ENCODE data around the gene INS. TPM values are rescaled to one million over a fixed set of nuclear protein-coding genes. Genes with fewer than 3 reads are reported as not detected.

Gene INS
- total and polyA plus RNA-seq, 11 donors, result 0.67 to 1.8 TPM; not detected in 9

- Histone ChIP-seq H3K4me1 (no peaks in the 10 kb centered on the region), H3K27me3 (peaks cover 0 to 14% (median 0%) of the 10 kb centered on the region in 9 donors), H3K27ac (no peak overlapping the region), H3K4me3 (no peak overlapping the region), H3K9me3 (no peaks in the 10 kb centered on the region), H3K36me3 (no peaks in the 10 kb centered on the region)
- no peak for TF ChIP-seq POLR2A (IDR thresholded peaks at IDR 0.05)
- TF ChIP-seq CTCF (IDR thresholded peaks at IDR 0.05), result no peak
- DNase-seq, result no peak
- 56 to 79% (median 61%) methylated on average over 15 to 18 of the region's 18 CpGs for WGBS, 4 donors
- ATAC-seq, result no peak
- intact Hi-C loops (cut with DNase I), result no loop called here
Measured at GRCh38 chr11:2177076-2177475, 16.1 kb upstream of the INS start.

GRCh38 chr11:2176389-2176900 lies 15.4 kb upstream of the INS start:
- DNase-seq (no peak), ATAC-seq (no peak)
- Histone ChIP-seq H3K27me3 (peaks cover 0 to 14% (median 0%) of the 10 kb centered on the region in 9 donors), H3K4me3 (no peak overlapping the region), H3K9me3 (no peaks in the 10 kb centered on the region), H3K27ac (no peak overlapping the region), H3K4me1 (no peaks in the 10 kb centered on the region), H3K36me3 (no peaks in the 10 kb centered on the region)
- 90 to 94% (median 94%) methylated on average over 14 of the region's 14 CpGs for WGBS, 4 donors
- TF ChIP-seq CTCF (IDR thresholded peaks at IDR 0.05) (no peak), POLR2A (IDR thresholded peaks at IDR 0.05) (no peak)
- intact Hi-C loops (cut with DNase I), result no loop called here

GRCh38 chr11:2175659-2176058 lies 14.7 kb upstream of the INS start:
- Histone ChIP-seq H3K27ac (no peak overlapping the region), H3K4me1 (no peaks in the 10 kb centered on the region), H3K9me3 (no peaks in the 10 kb centered on the region), H3K4me3 (no peak overlapping the region), H3K27me3 (peaks cover 0 to 8% (median 0%) of the 10 kb centered on the region in 9 donors), H3K36me3 (no peaks in the 10 kb centered on the region)
- no peak for TF ChIP-seq POLR2A (IDR thresholded peaks at IDR 0.05)
- TF ChIP-seq CTCF (IDR thresholded peaks at IDR 0.05), result no peak
- intact Hi-C loops (cut with DNase I), result no loop called here
- WGBS, 4 donors, result 38 to 61% (median 46%) methylated on average over 4 to 13 of the region's 13 CpGs
- ATAC-seq (peak in 3 of 4 donors; percentile 11 to 55 (median 15)), DNase-seq (no peak)

- H3K27me3 ChIP-seq, result no peaks in the 10 kb centered on the region
- no peak for ATAC-seq
Measured at GRCh38 chr11:2174361-2174760, 13.4 kb upstream of the INS start.

More at GRCh38 chr11:2174361-2174760, 13.4 kb upstream of the INS start:
- WGBS, 4 donors, result 85 to 92% (median 92%) methylated on average over 9 to 11 of the region's 11 CpGs
- Histone ChIP-seq H3K36me3 (no peaks in the 10 kb centered on the region), H3K9me3 (no peaks in the 10 kb centered on the region), H3K4me1 (no peaks in the 10 kb centered on the region), H3K27ac (no peak overlapping the region), H3K4me3 (no peak overlapping the region)
- intact Hi-C loops (cut with DNase I), result no loop called here
- TF ChIP-seq CTCF (IDR thresholded peaks at IDR 0.05) (no peak), POLR2A (IDR thresholded peaks at IDR 0.05) (no peak)
- no peak for DNase-seq
